DMS 273 (cell line): ENCODE results near the gene ARSK.

Experiments used
- DNase-seq: peaks from one replicate; lab custom pipeline; 2025; ENCODE audit not compliant: unreplicated experiment; lab: John Stamatoyannopoulos, UW

The ARSK gene

DNA sequence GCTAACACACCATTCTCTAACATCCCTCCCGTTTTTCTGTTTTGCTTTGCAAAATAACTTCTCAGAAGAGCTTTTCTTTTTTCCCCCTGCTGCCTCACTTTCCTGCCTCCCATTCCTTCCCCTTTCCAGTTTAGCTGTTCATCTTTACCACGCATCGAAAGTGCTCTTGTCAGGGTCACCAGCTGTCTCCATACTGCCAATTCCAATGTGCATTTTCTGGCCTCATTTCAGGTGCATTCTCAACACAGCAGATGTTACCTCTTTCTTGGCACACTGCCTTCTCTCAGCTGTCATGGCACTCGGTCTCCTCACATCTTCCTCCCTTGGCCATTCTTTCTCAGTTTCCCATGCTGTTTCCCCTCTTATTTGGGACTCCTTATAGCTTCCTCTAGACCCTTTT is 9.5 kb downstream of the ARSK start:
- peak; percentile 94 for DNase-seq

DNA sequence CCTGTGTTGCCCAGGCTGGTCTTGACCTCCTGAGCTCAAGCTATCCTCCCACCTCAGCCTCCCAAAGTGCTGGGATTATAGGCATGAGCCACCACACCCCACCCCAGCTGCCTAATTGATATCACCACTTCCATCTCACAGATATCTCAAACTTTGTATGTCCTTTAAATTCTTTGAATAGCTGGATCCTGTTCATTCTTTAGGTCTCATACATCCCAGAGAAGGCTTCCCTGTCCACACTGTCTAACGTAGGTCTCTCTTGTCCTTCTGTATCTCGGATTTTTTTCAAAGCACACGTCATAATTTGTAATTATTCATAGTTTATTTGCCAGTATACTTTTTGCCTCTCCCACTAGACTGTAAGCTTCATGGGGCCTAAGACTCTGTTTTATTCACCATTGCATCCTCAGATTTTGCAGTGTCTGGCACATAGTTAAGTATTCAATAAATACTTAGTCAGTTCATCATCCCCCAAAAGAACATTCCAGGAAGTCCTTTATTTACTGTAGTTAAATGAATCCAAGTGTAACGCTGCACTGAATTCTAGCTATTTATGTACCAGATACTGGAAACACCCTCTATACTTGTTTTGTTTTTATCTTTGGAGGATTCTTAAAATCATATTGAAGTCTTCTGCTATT is 10.5 kb downstream of the ARSK start:
- DNase-seq: no peak

DNA sequence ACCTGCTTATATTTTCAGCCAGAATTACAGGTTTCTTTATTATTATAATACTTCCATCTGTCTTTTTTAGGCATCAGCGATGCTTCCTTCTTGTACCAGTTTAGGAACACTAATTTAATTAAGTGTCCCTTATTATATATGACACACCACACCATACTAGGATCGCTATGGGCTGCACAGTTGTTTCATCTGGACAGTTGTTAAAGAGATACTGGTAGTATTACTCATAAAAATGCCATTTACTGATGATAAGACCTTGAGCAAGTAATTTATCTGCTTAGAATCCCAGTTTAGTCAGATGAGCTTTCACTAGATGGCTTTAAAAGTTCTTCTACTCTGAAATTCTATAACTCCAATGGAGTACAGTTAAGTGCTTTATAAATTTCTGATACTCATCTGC is 17.1 kb downstream of the ARSK start:
- DNase-seq: no peak

DNA sequence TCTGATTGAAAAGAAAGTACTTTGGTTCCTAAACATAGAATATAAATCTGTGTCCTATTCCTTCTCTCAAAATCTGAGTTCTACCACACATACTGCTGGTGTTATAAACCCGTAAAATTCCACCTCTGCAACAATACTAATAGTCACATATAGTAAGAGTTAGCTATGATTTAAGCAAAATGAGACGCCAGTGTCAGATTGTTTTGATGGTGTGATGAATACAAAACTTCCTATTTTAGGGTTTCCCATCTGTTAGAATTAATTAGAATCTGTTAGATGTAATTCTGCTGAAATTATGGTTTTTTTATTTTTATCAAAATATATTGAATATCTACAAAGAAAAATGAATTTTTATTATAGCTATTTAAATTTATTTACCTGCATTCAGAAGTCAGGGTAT is 26.7 kb downstream of the ARSK start:
- DNase-seq: no peak

DNA sequence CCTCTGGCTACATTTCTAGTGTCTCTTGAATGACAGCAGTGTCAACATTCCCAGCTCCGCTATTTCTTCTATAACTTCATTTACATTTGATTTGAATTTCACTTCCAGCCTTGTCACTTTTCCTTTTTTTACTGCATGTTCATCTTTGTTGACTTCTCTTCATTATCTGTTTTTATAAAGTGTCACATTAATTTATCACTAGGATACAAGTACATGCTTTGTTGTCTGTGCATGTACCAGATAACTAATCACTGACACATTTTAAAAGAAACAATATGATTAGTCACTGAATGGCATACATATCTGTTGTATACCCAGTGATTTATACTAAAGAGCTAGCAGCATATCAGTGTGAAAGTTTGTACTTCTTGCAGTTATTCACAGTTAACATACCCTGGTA is 29.1 kb downstream of the ARSK start:
- DNase-seq: no peak

DNA sequence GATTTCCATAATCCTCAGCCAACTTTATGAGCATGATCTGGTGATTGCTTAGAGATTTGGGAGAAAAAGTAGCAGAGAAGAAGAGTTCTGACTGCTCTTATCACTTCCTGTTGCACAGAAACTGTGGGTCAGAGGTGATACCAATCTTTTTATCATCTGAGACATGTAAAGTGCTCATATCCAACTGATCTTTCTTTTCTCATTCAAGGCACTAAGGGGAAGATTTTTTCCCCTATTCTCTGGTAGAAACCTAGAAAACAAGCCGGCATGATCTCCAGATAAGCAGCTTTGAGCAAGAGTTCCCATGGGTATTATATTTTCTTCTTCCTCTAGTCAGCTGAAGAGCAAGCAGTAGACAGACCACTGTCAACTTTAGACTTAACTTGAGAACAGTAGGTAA is 36.0 kb downstream of the ARSK start:
- DNase-seq: no peak

DNA sequence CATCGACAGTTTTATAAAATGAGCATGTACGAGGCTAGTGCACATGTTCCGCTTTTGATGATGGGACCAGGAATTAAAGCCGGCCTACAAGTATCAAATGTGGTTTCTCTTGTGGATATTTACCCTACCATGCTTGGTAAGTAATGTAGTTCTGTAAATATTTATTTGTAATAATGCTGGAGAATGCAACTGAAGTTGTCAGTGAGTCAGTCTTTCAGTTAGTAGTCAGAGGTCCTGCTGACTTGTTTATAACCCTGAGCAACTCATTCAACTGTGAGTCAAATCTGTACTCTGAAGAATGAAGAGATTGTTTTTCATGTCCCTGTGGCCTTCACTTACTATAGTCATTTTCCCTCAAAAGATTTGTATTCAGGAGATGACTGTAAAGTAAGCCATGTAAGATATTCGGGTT is 36.6 kb downstream of the ARSK start:
- DNase-seq: no peak

DNA sequence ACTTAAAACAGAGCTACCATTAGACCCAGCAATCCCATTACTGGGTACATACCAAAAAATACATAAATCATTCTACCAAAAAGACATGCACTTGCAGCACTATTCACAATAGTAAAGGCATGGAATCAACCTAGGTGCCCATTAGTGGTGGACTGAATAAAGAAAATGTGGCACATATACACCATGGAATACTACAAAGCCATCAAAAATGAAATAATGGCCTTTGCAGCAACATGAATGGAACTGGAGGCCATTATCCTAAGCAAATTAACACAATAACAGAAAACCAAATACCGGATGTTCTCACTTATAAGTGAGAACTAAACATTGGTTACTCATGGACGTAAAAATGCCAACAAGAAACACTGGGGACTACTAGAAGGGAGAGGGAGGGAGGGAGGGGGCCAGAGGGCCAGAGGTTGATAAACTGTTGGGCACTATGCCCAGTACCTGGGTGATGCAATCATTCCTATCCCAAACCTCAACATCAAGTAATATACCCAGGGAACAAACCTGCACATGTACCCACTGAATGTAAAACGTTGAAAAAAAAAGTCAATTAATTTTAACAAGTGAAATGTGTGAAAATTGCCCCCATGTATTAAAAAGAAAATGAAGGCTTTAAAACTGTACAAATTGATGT is 40.5 kb downstream of the ARSK start:
- DNase-seq: peak; percentile 30

DNA sequence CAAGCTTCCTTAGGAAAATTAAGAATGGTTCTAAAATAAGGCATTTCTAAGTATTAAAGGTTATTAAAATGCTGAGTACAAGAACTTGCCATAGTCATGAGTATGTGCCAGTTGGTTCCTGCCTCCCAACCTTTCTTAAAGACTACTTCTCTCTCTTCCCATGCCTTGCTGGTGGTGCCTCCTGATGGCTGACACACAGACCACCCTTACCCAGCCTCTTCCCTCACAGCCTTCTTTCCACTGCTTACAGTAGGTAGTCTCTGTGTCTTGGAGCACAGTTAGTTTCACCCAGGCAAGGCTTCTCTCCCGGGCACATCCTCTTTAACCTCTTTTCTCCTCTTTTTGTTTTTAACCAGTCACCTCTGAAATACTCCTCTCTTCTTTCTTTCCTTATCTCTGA is 44.4 kb downstream of the ARSK start:
- DNase-seq: no peak

DNA sequence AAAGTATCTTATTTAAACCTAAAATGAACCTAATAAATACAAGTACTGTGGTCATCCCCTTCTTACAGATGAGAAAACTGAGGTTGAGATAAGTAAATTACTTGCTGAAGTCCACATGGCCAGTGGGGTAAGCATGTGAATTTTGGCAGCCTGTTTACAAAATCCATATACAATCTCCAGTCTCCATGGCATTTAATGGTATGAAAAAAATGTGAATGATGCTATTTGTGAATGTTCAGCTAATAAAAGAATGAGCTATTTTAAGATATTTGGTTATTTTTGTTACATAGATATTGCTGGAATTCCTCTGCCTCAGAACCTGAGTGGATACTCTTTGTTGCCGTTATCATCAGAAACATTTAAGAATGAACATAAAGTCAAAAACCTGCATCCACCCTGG is 45.7 kb downstream of the ARSK start:
- DNase-seq: no peak

DNA sequence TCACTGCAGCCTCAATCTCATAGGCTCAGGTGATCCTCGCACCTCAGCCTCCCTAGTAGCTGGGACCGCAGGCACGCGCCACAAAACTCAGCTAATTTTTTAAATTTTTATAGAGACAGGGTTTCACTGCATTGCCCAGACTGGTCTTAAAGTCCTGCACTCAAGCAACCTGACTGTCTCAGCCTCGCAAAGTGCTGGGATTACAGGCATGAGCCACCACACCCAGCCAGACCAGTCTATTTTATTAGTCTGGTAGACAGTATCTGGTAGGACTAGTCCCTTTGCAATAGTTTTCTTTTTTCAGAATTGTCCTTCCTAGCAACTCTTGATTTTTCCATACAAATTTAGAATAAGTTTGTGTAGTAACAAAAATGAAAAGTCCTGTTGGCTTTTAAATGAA is 50.9 kb downstream of the ARSK start:
- no peak for DNase-seq

DNA sequence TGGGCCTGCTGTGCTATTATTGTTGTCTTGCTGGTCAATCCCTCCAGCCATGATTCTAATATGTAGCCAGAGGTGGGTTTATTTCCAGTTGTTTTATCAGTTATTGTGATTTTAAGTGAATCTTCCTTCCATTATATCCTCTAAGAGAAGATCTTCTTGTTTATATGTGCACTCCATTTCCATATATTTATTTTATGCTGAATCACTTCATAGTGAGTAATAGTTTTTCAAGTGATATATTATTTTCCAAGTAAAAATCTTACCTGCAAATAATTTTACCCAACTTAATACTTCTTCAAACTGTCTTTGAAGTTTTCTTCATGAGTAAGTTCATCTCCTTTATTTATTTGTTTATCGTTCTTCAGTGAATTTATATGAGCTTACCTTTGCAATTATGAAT is 51.5 kb downstream of the ARSK start:
- no peak for DNase-seq

DNA sequence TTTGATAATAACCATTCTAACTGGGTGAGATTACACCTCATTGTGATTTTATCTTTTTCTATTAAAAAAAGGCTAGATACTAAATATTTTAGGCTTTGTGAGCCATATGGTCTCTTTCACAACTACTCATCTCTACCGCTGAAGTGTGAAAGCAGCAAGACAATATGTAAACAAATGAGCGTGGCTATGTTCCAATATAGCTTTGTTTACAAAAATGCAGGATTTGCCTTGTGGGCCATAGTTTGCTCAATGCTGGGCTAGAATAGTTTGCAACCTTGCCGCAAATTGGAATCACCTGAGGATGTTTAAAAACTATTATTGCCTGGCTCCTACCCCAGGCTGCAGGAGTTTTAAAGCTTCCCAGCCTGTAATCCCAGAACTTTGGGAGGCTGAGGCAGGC is 54.8 kb downstream of the ARSK start:
- no peak for DNase-seq

DNA sequence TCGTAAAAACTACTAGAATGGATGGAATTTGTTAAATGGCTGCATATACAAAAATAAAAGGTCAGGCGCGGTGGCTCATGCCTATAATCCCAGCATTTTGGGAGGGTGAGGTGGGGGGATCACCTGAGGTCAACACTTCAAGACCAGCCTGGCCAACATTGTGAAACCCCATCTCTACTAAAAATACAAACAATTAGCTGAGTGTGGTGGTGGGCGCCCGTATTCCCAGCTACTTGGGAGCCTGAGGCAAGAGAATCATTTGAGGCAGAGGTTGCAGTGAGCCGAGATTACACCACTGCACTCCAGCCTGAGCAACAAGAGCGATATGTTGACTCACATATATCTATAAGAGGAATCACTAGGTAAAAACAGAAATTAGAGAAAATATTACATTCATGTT is 55.6 kb downstream of the ARSK start:
- no peak for DNase-seq

DNA sequence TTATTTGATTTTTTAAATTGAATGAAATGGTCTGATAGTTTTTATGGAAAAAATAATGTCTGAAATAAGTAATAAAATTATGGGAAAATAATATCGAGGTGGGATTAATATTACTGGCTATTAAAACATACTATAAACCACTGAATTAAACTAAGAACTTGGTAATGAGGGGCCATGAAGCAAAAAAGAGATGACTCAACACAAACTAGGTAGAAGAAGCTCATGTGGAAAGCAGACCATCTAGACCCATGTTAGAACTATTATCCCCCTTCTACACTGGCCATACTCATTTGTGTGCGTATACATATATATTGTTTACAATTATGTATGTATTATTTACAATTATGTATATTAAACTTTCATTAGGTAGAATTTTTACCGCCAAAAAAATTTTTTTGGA is 56.5 kb downstream of the ARSK start:
- DNase-seq: no peak

DNA sequence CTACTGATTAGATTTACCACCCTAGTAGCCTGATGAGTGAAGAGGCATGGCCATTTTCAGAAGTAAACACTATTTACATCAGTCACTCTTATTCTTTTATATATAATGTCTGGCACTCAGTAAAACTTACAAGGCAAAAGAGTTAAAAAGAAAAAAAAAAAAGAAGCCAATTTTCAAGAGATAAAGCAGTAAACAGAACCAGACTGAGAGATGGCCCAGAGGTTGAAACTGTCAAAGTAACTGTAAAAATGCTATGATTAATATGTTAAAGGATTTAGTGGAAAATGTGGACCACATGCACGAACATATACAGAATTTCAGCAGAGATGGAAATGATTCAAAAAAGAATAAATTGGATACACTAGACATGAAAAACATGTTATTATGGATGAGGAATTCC is 58.6 kb downstream of the ARSK start:
- DNase-seq: no peak

DNA sequence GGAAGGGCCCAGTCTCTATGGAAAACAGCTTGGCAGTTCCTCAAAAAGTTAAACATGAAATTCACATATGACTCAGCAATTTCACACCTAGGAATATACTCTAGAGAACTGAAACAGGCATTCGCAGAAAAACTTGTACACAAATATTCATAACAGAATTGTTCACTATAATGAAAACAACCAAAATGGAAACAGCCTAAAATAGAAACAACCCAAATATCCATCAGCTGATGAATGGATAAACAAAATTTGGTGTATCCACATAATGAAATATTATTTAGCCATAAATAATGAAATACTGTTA is 60.2 kb downstream of the ARSK start:
- DNase-seq: no peak

DNA sequence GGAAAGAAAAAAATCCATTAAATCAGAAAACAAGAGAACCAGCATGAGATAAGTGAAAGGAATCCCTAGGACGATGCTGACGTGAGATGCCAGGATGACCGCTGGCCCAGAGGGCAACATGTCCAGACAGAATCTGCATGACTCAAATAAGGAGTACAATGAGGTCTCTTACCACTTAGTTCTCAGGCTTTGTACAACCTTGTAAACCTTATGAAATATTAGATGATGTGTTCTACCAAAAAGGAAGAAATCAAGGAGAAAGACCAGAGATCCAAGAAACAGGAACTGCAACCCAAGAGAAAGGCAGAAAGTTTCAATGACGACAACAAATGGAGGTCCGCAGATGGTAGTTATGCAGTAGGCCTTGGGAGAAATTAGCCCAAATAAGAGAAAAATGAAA is 62.2 kb downstream of the ARSK start:
- DNase-seq: no peak

DNA sequence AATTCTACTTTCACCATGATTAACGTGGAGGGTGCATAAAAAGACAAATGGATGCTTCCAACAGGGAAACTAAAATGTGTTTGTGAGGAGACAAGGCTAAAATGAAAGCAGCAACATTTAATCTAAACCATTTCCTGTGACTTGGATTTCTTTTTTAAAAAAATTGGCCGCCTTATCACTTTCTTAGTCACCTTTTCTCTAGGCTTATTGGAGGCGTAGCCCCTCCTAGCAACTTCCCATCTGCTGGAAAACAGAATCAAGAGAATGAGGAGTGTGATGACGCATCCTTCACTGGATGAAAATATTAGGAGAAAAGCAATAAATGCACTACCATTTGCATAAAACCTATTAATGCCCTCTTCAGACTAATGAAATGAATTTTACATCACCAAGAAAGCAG is 64.2 kb downstream of the ARSK start:
- no peak for DNase-seq

DNA sequence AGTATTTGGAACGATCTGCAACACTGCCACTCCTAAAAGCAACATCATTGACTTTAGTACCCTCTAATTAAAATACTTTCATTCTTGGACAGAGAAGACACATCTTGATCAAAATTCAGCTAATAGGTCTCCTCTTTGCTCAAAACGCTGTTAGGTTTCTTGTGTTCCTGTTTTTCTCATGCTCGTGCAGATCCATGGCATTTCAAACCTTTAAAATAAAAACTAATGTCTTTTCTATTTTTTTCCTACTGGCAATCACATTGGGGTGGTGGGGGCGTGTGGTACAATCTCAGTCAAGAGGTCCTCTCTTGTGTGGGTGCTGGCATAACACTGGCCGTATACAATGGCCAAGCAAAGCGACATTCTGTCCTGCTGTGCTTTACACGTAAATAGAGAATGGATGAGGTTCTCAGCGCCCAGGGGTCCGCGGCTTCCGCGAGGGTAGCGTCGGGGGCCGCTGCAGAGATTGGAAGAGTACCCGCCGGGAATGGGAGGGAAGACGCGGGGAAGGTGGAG is 64.7 kb downstream of the ARSK start:
- no peak for DNase-seq

DNA sequence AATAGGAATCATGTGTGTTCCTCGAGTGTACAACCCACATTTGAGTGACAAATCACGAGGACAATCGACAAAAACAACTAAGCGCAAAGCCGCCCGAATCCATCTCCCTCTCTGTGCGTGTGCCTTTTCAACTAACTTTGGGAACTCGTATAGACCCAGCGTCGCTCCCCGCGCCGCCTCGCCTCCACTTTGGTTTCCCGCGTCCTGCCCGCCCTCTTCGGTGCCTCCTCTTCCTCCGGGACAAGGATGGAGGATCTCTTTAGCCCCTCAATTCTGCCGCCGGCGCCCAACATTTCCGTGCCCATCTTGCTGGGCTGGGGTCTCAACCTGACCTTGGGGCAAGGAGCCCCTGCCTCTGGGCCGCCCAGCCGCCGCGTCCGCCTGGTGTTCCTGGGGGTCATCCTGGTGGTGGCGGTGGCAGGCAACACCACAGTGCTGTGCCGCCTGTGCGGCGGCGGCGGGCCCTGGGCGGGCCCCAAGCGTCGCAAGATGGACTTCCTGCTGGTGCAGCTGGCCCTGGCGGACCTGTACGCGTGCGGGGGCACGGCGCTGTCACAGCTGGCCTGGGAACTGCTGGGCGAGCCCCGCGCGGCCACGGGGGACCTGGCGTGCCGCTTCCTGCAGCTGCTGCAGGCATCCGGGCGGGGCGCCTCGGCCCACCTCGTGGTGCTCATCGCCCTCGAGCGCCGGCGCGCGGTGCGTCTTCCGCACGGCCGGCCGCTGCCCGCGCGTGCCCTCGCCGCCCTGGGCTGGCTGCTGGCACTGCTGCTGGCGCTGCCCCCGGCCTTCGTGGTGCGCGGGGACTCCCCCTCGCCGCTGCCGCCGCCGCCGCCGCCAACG is 65.3 kb downstream of the ARSK start, which contains the start of gene GPR150:
Gene GPR150 (plus strand): TSS at position 58 of the 840 bp plus-strand sequence. CDS start 189 bp downstream, at position 247.
- peak; percentile 88 for DNase-seq
